ENCODE results near the gene CCDC87.

CCDC87 gene

DNA sequence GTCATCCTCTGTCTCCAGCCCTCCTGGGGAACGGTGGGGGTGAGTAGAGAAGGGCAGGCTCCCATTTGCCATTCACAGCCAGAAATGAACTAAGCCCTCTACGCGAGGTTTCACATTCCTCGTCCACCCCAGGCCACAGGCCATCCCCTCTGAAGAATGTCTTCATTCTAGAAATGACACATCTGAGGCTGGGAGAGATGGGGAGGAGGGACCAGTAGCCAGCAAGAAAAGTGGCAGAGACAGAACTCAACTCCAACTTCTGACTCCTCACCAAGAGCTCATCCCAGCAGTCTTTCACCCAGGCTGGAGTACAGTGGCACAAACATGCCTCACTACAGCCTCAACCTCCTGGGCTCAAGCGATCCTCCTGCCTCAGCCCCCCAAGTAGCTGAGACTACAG lies 27.9 kb downstream of the CCDC87 start:
- peaks cover 2% of the 10 kb centered on the region for H3K4me1 ChIP-seq (ENCODE audit: insufficient read depth, low read length, poor library complexity, severe bottlenecking)
- H4K20me1 ChIP-seq (ENCODE audit: insufficient read depth, low read length, poor library complexity, severe bottlenecking): no peaks in the 10 kb centered on the region
- H3K27me3 ChIP-seq (ENCODE audit: insufficient read depth, low read length, poor library complexity, severe bottlenecking): no peaks in the 10 kb centered on the region
- no peaks in the 10 kb centered on the region for H3K9me2 ChIP-seq (replicated peaks; ENCODE audit: low read depth, low read length)
- H3K9me3 ChIP-seq (ENCODE audit: insufficient read depth, low read depth, low read length): no peaks in the 10 kb centered on the region
- H3K4me3 ChIP-seq (ENCODE audit: low read length, poor library complexity, severe bottlenecking): no peak overlapping the region
- no peak overlapping the region for H3K4me2 ChIP-seq (ENCODE audit: low read depth, low read length, poor library complexity, severe bottlenecking)
- H2AFZ ChIP-seq (ENCODE audit: low read length): no peak overlapping the region
- TF ChIP-seq, protein P1, sequence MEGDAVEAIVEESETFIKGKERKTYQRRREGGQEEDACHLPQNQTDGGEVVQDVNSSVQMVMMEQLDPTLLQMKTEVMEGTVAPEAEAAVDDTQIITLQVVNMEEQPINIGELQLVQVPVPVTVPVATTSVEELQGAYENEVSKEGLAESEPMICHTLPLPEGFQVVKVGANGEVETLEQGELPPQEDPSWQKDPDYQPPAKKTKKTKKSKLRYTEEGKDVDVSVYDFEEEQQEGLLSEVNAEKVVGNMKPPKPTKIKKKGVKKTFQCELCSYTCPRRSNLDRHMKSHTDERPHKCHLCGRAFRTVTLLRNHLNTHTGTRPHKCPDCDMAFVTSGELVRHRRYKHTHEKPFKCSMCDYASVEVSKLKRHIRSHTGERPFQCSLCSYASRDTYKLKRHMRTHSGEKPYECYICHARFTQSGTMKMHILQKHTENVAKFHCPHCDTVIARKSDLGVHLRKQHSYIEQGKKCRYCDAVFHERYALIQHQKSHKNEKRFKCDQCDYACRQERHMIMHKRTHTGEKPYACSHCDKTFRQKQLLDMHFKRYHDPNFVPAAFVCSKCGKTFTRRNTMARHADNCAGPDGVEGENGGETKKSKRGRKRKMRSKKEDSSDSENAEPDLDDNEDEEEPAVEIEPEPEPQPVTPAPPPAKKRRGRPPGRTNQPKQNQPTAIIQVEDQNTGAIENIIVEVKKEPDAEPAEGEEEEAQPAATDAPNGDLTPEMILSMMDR (conservative IDR thresholded peaks at IDR 0.05; ENCODE audit: low read length): no peak
- TF ChIP-seq EZH2phosphoT487 (IDR thresholded peaks at IDR 0.05; ENCODE audit: borderline replicate concordance): no peak
- no peaks in the 10 kb centered on the region for H3K36me3 ChIP-seq (ENCODE audit: insufficient read depth, low read length)
- no peaks in the 10 kb centered on the region for H3K79me2 ChIP-seq (ENCODE audit: insufficient read depth, low read length)
- H3K9ac ChIP-seq (ENCODE audit: low read depth, low read length, poor library complexity, severe bottlenecking): no peak overlapping the region
- no peaks in the 10 kb centered on the region for H3F3A ChIP-seq (ENCODE audit: low read depth)

DNA sequence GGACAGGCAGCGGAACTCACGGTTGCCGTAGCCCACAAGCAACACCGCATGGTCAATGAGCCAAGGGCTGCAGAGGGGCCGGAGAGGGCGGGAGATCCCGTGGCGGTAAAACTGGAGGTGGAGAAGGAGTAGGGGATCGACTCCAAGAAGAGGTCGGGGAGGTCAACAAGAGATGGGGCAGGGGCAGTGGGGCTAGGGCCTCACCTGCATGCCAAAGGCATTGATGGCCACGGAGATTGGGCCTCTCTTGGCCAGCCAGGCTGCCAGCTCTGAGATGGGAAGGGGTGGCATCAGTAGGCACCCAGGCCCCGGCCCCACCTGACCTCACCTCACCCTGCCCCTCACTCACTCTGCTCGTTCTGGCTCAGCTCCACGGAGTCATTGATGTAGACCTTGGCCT lies 28.3 kb downstream of the CCDC87 start:
- H3K4me2 ChIP-seq (ENCODE audit: low read depth, low read length, poor library complexity, severe bottlenecking): no peak overlapping the region
- H2AFZ ChIP-seq (ENCODE audit: low read length): no peak overlapping the region
- H3K36me3 ChIP-seq (ENCODE audit: insufficient read depth, low read length): no peaks in the 10 kb centered on the region

DNA sequence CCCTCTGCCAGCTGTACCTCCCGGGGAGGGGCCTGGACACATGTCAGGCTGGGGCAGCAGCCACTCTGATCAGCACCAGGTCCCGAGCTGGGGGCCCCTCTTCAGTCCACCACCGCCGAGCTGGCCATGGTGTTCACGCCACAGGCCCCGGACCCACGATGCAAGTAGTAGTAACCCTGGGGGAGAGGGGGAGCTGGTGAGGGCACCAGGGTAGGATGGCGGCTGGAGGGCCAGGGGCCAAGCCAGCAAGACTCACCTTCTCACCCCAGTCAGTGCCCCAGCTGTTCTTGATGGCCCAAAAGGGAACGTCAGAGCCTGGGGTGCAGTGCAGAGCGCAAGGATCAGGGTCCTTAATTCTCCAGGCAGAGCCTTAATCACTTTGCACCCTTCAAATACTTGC lies 29.0 kb downstream of the CCDC87 start:
- Histone ChIP-seq H3K9ac (ENCODE audit: low read depth, low read length, poor library complexity, severe bottlenecking) (no peak overlapping the region), H3K4me1 (ENCODE audit: insufficient read depth, low read length, poor library complexity, severe bottlenecking) (peaks cover 2% of the 10 kb centered on the region), H3K9me3 (ENCODE audit: insufficient read depth, low read depth, low read length) (no peaks in the 10 kb centered on the region), H4K20me1 (ENCODE audit: insufficient read depth, low read length, poor library complexity, severe bottlenecking) (no peaks in the 10 kb centered on the region), H3K79me2 (ENCODE audit: insufficient read depth, low read length) (no peaks in the 10 kb centered on the region), H3K27me3 (ENCODE audit: insufficient read depth, low read length, poor library complexity, severe bottlenecking) (no peaks in the 10 kb centered on the region), H2AFZ (ENCODE audit: low read length) (no peak overlapping the region), H3K9me2 (replicated peaks; ENCODE audit: low read depth, low read length) (no peaks in the 10 kb centered on the region), H3K4me3 (ENCODE audit: low read length, poor library complexity, severe bottlenecking) (no peak overlapping the region), H3K36me3 (ENCODE audit: insufficient read depth, low read length) (no peaks in the 10 kb centered on the region), H3F3A (ENCODE audit: low read depth) (no peaks in the 10 kb centered on the region), H3K4me2 (ENCODE audit: low read depth, low read length, poor library complexity, severe bottlenecking) (no peak overlapping the region)
- TF ChIP-seq, protein P1 (conservative IDR thresholded peaks at IDR 0.05; ENCODE audit: low read length): no peak
- no peak for TF ChIP-seq EZH2phosphoT487 (IDR thresholded peaks at IDR 0.05; ENCODE audit: borderline replicate concordance)

More for the DNA sequence above, 28.3 kb downstream of the CCDC87 start:
- no peak overlapping the region for H3K9ac ChIP-seq (ENCODE audit: low read depth, low read length, poor library complexity, severe bottlenecking)
- H3K4me1 ChIP-seq (ENCODE audit: insufficient read depth, low read length, poor library complexity, severe bottlenecking): peaks cover 2% of the 10 kb centered on the region
- no peaks in the 10 kb centered on the region for H3K27me3 ChIP-seq (ENCODE audit: insufficient read depth, low read length, poor library complexity, severe bottlenecking)
- no peaks in the 10 kb centered on the region for H3K9me3 ChIP-seq (ENCODE audit: insufficient read depth, low read depth, low read length)
- no peaks in the 10 kb centered on the region for H3F3A ChIP-seq (ENCODE audit: low read depth)
- H4K20me1 ChIP-seq (ENCODE audit: insufficient read depth, low read length, poor library complexity, severe bottlenecking): no peaks in the 10 kb centered on the region
- no peak overlapping the region for H3K4me3 ChIP-seq (ENCODE audit: low read length, poor library complexity, severe bottlenecking)
- H3K79me2 ChIP-seq (ENCODE audit: insufficient read depth, low read length): no peaks in the 10 kb centered on the region
- H3K9me2 ChIP-seq (replicated peaks; ENCODE audit: low read depth, low read length): no peaks in the 10 kb centered on the region
- no peak for TF ChIP-seq EZH2phosphoT487 (IDR thresholded peaks at IDR 0.05; ENCODE audit: borderline replicate concordance)
- TF ChIP-seq, protein P1 (conservative IDR thresholded peaks at IDR 0.05; ENCODE audit: low read length): no peak

Measured in Loucy (cell line).